DND-41 (cell line): ENCODE data around the gene SNAPC1.
A peak's percentile ranks its signal among the peaks of the same experiment; 100 is the strongest.

Source experiments
- ATAC-seq: fragments of 200-7000 bp; cut with Tn5 transposase; 3 replicates; pipeline ENCODE4 v1.9.1; 2021; ENCODE audit warnings: low read depth; ENCODE audit not compliant: insufficient read depth
- DNase-seq: peaks from one replicate; pipeline ENCODE4 v3.0.0-alpha.2; 2020
- H2AFZ ChIP-seq: 2 replicates; pipeline ENCODE4 v1.6.0; 2012; ENCODE audit warnings: low read depth, low read length
- H3K27ac ChIP-seq: 2 replicates; pipeline ENCODE4 v1.5.1; 2012; ENCODE audit warnings: low read length, inconsistent platforms
- H3K27me3 ChIP-seq: fragments of 200-600 bp; sonication (generic); 2 replicates; pipeline ENCODE4 v1.6.0; 2012; ENCODE audit warnings: low read length, mild to moderate bottlenecking, inconsistent platforms; ENCODE audit not compliant: insufficient read depth, poor library complexity
- H3K36me3 ChIP-seq: 2 replicates; pipeline ENCODE4 v1.5.1; 2012; ENCODE audit warnings: low read length, inconsistent platforms; ENCODE audit not compliant: insufficient read depth
- H3K4me1 ChIP-seq: 2 replicates; pipeline ENCODE4 v1.5.1; 2012; ENCODE audit warnings: mild to moderate bottlenecking, low read length; ENCODE audit not compliant: insufficient read depth
- H3K4me2 ChIP-seq: 2 replicates; pipeline ENCODE4 v1.6.0; 2012; ENCODE audit warnings: mild to moderate bottlenecking, moderate library complexity, low read length, inconsistent platforms; ENCODE audit not compliant: insufficient read depth
- H3K4me3 ChIP-seq, 2 experiments: fragments of 200-600 bp in 1 of 2; shearing (Covaris generic) in 1 of 2; 2 replicates each; pipeline ENCODE4 v1.5.1; 2012 to 2016; ENCODE audit warnings: inconsistent platforms in 2 of 2, low read length in 2 of 2, mild to moderate bottlenecking in 2 of 2, low read depth in 1 of 2, moderate library complexity in 1 of 2
- H3K79me2 ChIP-seq: 2 replicates; pipeline ENCODE4 v1.6.0; 2012; ENCODE audit warnings: low read length, inconsistent platforms; ENCODE audit not compliant: insufficient read depth
- H3K9ac ChIP-seq: 2 replicates; pipeline ENCODE4 v1.6.0; 2012; ENCODE audit warnings: low read depth, mild to moderate bottlenecking, inconsistent platforms, low read length, moderate library complexity
- H3K9me3 ChIP-seq: 2 replicates; pipeline ENCODE4 v1.5.1; 2012; ENCODE audit warnings: low read length, moderate library complexity, mild to moderate bottlenecking, inconsistent platforms; ENCODE audit not compliant: insufficient read depth, severe bottlenecking
- H4K20me1 ChIP-seq: 2 replicates; pipeline ENCODE4 v1.6.0; 2012; ENCODE audit warnings: low read length; ENCODE audit not compliant: insufficient read depth
- EZH2 ChIP-seq: IDR thresholded peaks from 3 replicates; pipeline ENCODE4 v1.6.1; 2012; ENCODE audit warnings: borderline replicate concordance, low read depth, mild to moderate bottlenecking, moderate library complexity, low read length, inconsistent platforms; ENCODE audit not compliant: severe bottlenecking
- TF ChIP-seq, protein P1 (sequence below): IDR thresholded peaks from 2 replicates; pipeline ENCODE4 v1.5.1; 2012; ENCODE audit warnings: borderline replicate concordance, low read length, moderate library complexity, mild to moderate bottlenecking; ENCODE audit not compliant: poor library complexity, severe bottlenecking; ENCODE audit errors: extremely low read depth

SNAPC1 gene

DNA sequence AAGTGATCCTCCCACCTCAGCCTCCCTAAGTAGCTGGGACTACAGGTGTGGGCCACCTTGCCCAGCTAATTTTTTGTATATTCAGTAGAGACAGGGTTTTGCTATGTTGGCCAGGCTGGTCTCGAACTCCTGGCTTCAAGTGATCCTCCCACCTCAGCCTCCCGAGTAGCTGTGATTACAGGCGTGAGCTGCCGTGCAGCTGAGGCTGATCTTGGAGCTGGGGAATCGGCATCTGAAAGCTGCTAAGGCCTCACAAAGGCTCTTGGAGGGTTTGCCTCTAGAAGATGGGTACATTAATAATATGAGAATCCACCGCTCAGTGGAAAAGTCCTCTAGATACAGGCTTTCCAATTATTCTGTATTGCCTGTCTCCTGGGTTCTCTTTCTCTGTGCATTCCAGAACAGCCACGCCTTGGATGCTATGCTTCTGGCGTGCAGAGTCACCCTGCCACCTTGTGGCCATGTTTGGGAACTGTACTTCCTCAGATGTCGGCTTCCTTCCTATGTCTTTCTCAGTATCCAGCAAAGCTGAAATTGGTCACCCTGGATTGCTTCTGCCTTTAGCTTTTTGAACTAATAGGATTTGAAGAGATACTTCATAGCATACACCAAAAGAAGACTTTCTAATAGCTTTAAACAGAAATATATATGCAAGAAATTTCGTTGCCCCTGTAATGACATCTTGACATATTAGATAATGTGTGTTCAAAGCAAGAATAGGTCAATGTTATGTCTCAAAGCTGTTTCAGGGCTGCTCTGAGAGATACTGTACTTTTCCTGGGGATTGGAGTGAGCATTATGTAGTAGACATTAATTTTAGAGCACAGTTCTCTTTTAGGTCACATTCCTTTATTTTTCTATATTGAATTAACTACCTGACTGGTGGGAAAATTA is 75.4 kb downstream of the SNAPC1 start:
- Histone ChIP-seq H2AFZ (no peak overlapping the region), H3K9ac (no peak overlapping the region), H3K27ac (no peak overlapping the region), H3K27me3 (peaks cover 7% of the 10 kb centered on the region), H3K4me1 (no peaks in the 10 kb centered on the region), H3K36me3 (no peaks in the 10 kb centered on the region), H3K4me3 (no peak overlapping the region), H3K79me2 (no peaks in the 10 kb centered on the region), H3K9me3 (no peaks in the 10 kb centered on the region), H3K4me2 (no peak overlapping the region), H4K20me1 (no peaks in the 10 kb centered on the region)
- peak; percentile 99 for ATAC-seq
- TF ChIP-seq, protein P1, sequence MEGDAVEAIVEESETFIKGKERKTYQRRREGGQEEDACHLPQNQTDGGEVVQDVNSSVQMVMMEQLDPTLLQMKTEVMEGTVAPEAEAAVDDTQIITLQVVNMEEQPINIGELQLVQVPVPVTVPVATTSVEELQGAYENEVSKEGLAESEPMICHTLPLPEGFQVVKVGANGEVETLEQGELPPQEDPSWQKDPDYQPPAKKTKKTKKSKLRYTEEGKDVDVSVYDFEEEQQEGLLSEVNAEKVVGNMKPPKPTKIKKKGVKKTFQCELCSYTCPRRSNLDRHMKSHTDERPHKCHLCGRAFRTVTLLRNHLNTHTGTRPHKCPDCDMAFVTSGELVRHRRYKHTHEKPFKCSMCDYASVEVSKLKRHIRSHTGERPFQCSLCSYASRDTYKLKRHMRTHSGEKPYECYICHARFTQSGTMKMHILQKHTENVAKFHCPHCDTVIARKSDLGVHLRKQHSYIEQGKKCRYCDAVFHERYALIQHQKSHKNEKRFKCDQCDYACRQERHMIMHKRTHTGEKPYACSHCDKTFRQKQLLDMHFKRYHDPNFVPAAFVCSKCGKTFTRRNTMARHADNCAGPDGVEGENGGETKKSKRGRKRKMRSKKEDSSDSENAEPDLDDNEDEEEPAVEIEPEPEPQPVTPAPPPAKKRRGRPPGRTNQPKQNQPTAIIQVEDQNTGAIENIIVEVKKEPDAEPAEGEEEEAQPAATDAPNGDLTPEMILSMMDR, result peak; percentile 98
- no peak for TF ChIP-seq EZH2
- peak; percentile 80 for DNase-seq

DNA sequence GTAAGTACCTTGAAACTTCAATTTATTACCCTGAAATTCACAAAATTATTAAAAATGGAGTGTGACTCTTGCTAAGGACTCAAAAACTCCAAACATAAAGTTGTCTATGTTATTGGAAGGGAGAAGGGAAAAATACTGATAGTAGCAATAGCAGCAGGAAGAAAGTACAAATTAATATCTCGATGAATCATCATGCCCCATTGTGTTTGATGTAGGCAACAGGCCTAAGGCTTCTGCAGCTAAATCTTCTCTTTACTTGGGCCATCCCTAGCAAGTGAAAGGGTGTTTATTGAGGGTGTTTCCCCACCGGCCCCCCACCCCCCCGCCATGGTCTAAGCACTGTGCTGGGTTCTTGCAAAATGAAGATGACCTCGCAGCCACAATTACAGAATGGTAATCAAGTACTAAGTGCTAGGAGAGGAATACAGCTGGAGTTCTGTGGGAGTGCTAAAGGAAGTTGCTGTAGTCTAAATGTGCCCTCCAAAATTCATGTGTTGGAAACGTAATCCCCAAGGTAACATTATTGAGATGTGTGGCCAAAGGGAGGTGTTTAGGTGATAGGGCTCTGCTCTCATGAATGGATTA is 76.5 kb downstream of the SNAPC1 start:
- Histone ChIP-seq H3K4me2 (no peak overlapping the region), H3K79me2 (no peaks in the 10 kb centered on the region)
- DNase-seq, result no peak

DNA sequence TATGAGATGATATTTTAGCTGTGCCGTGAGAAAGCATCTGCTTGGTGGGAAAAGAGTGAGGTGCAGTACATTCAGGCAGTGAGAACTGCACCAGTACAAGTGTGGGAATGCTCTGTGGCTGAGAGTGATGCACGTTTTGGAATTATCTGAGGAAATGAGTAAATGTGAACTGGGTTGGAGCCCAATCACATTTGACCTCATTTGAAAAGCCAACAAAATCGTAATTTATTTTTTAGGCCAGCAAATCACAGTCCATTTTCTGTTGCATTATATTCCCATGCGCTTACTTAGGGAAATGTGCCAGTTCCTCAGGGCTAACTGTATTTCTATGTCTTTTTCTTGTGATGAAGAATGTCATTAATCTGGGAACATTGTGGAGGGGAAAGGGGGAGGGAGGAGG is 77.3 kb downstream of the SNAPC1 start:
- Histone ChIP-seq H3K9ac (no peak overlapping the region), H3K27ac (no peak overlapping the region), H4K20me1 (no peaks in the 10 kb centered on the region), H3K27me3 (peaks cover 7% of the 10 kb centered on the region), H2AFZ (no peak overlapping the region), H3K4me1 (no peaks in the 10 kb centered on the region), H3K4me2 (no peak overlapping the region), H3K79me2 (no peaks in the 10 kb centered on the region), H3K36me3 (no peaks in the 10 kb centered on the region), H3K4me3 (no peak overlapping the region), H3K9me3 (no peaks in the 10 kb centered on the region)
- no peak for TF ChIP-seq EZH2
- TF ChIP-seq, protein P1, result no peak
- DNase-seq (no peak), ATAC-seq (no peak)

More for the DNA sequence above, 76.5 kb downstream of the SNAPC1 start:
- Histone ChIP-seq H2AFZ (no peak overlapping the region), H4K20me1 (no peaks in the 10 kb centered on the region), H3K27ac (no peak overlapping the region), H3K4me3 (no peak overlapping the region), H3K27me3 (peaks cover 7% of the 10 kb centered on the region), H3K36me3 (no peaks in the 10 kb centered on the region), H3K9ac (no peak overlapping the region), H3K4me1 (no peaks in the 10 kb centered on the region), H3K9me3 (no peaks in the 10 kb centered on the region)
- ATAC-seq, result no peak
- no peak for TF ChIP-seq EZH2
- TF ChIP-seq, protein P1, result no peak
